Dedifferentiated amniotic fluid mesenchymal stem cell (primary cell): ENCODE measurements around the gene CUX1.

Experiments
- DNase-seq: peaks from one replicate; pipeline ENCODE4 v3.0.0-alpha.2; 2016; ENCODE audit errors: extremely low spot score

CUX1 gene

DNA sequence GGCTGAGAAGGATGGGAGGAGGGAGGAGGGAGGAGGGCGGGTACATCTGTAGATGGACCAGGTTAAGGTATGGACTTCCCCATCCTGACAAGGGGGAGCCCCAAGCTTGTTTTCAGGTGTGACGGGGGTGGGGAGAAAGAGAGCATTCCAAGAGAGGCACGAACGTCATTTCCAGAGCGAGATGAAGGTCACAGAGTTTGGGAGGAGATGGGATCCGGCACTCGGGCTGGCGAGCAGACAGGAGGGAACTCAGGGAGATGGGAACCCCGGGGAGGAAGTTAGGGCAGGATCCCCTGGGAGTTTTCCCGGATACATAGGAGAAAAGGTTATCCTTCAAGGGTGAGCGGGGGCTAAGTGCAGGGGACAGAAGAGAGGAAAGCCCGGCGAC, 118.8 kb downstream of the CUX1 start:
- DNase-seq: no peak

DNA sequence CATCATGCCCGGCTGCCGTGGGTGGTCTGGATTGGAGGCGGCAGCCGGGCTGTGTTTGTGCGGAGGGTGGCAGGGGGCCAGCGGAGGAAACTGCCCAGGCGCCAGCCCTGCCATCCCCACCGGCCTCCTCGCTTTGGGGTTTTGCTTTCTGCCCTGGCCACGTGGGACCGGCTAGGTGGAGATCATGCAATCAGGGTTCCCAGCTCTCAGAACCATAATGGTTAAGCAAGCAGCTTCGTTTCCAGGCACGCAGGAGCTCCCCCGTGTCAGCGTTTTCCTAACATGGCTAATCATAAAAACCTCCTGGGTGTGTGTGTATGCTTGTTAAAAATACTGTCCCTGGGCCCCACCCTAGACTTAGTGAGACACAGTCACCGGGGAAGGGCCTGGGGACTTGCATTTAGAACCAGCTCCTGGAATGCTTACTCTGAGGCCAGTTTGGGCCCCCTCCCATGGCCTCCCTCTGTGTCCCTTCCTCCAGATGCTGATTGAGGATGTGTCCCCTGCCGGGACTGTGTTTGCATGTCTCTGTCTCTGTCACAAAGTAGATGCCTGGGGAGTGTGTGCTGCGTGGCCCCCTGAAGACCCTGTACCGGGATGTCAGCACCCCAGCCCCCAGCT, 119.3 kb downstream of the CUX1 start:
- no peak for DNase-seq

DNA sequence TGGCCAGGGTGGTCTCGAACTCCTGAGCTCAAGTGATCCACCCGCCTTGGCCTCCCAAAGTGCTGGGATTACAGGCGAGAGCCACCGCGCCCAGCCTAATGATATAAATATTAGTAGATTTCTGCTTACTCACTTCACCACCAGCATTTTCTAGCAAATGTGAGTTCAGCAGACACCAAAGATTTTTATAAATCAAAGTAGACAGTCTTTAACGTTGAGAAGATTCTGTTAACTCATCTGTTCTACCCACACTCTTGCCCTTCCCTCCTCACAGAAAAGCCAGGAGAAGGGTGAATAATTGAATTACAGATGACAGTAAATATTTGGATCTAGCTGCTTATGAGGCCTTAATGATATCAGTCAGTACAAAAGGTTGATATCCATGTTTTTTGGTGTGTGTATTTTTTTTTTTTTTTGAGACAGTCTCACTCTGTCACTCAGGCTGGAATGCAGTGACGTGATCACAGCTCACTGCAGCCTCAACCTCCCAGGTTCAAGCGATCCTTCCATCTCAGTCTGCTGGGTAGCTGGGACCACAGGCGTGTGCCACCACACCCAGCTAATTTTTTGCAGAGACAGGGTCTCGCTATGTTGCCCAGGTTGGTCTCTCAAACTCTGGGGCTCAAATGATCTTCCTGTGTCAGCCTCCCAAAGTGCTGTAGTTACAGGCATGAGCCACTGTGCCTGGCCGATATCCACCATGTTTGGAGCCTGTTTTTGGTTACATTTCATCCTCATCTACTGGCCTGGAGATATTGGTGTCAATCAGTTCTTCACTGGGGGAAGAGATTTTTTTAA, 120.5 kb downstream of the CUX1 start:
- no peak for DNase-seq

DNA sequence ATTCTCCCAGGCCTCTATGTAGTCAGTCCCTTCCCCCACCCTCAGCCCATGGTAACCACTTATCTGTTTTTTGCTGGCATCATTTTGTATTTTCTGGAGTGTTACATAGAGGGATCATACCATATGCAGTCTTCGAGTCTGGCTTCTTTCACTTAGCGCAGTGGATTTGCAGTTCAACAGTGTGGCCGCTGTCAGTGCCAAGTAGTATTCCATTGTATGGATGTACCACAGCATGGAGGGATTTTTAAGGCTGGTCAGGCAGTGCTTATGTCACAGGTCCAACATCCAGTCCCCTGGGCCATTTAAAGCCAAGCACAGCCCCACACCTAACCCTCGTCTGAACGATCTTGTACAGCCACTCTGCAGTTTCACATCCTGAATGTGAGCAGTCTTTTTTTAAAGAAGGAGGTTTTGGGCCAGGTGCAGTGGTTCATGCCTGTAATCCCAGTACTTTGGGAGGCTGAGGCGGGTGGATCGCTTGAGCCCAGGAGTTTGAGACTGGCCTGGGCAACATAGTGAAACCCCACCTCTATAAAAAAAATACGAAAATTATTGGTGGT, 121.8 kb downstream of the CUX1 start:
- no peak for DNase-seq

DNA sequence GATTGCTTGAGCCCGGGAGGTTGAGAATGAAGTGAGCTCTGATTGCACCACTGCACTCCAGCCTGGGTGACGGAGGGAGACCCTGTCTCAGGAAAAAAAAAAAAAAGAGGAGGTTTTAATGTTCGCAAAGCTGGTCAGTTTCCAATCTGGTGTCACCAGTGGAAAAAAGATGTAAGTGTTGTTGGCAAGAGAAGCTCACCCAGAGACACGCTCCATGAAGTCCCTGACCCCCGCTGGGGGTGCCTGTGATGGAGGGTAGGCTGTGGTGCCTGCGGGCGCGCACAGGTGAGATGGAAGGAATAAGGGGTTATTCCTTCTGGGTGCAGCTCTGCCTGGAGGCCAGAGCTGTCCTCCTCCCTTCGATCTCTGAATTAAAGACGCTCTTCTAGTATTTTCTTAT, 122.7 kb downstream of the CUX1 start:
- no peak for DNase-seq

DNA sequence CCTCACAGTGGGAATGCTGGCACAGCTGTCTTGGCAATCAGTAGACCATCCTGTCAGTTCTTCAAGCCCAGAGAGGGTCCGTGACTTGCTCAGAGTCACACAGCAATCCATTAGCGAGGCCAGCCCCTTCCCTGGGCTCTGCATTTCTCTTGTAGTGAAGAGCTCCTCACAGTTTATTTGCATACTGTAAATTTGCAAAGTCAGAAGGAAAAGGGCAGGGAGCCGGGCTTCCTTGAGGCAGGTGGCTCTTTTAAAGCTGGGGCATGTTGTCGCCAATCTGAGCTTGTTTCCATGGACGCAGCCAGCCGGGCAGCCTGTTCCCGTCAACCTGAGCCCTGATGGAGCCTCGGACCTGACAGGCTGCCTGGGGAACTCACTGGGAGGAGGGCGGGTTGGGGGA, 123.4 kb downstream of the CUX1 start:
- no peak for DNase-seq

DNA sequence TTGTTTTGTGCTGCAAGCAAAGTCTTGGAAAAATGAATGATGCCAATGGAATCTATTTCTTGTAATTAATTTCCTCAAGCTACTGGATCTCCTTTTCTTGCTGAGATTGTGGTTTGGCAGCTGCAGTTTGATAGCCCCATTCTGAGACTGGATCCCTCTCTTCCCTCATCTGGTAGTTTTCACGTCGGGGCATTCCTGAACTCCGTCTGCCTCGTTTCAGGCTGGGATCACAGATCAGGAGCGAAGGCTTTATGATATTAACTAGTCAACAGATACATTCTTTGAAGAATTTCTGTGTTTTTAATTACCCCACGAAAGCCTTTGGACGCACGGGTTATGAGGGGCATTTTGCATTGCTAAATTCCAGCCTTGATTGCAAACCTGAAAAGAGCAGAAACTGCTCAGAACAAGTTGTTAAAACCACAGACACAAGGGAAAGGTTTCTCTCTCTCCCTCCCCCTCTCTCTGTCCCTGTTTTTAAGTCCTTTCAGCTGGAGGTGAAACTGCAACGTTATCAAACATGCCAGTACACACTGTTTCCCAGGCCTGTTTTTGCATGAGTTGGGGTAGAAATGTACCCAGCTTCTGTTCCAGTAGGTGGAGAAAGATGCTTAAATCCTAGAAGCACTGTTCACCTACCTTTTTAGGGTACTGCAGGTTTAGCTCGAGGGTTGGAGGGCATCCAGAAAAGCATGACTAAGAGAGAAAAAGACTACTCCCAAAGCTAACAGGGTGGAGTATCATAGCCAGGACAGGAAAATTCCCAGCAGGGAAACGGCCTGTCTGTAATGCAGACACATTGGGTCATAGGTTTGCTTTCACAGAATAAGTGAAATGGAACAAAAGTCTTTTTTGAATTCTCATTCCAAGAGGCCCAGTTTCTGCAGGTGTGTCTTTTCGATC, 124.3 kb downstream of the CUX1 start:
- peak; percentile 52 for DNase-seq

DNA sequence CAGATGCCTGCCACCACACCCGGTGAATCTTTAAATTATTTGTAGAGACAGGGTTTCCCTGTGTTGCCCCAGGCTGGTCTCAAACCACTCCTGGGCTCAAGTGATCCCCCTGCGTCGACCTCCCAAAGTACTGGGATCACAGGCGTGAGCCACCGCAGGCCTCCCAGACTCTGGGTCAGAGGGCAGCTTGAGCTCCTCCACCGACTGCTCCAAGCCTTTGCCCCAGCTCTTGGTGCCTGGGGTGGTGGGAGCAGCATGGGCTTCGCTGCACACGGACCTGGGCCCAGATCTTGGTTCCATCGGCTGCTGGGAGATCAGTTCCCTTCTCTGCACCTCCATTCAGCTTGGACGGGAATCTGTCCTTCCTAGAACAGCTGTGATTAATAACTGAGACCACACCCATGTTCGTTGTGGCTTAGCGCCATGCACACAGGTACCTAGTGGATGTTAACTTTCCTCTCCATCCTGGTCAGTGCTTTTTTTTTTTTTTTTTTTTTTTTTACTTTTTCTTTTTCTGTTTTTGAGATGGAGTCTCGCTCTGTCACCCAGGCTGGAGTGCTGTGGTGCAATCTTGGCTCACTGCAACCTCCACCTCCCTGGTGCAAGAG, 125.3 kb downstream of the CUX1 start:
- no peak for DNase-seq

DNA sequence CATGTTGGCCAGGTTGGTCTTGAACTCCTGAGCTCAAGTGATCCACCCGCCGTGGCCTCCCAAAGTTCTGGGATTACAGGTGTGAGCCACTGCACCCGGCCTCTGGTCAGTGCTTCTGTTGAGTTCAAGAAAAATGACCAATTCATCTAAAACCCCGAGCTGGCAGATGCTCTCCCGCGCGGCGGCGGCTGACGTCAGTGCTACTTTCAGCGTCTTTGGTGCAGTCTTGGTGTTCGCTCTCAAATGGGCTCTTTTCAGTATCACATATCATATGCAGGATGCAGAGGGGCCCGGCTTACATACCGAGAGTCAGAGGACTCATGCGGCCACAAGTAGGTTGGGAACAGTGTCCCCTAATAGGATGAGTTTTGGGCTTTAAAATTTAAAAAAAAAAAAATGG, 125.9 kb downstream of the CUX1 start:
- no peak for DNase-seq

DNA sequence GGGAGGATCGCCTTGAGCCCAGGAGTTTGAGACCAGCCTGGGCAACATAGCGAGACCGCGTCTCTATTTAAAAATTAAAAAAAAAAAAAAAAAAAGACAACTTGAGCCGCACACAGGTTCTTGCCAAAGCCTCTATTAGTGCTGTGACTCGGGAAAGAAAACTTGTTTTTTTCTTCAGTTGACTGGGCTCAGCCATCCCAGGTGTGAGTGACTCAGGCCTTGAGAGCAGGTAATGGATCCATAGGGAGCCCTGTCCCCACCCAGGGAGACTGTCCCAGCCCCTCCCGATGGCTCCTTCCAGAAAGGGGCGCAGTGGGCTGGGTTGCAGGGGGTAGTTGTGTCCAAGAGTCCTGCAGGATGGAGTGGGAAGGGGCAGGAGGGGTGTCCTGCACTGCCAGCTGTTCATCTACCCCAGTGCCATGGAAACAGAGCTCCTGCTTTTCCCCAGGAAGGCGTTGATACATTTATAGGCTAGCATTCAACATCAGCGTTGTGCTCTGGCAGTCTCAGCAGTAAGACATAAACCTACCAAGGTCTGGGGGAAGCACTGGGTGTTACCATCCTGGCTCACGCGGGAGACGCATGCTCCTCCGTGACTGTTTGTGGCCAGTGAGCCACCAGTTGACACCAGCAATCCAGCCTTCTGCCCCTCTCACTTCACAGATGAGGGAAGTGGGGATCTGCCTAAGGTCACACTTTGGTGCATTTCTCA, 126.6 kb downstream of the CUX1 start:
- DNase-seq: no peak

DNA sequence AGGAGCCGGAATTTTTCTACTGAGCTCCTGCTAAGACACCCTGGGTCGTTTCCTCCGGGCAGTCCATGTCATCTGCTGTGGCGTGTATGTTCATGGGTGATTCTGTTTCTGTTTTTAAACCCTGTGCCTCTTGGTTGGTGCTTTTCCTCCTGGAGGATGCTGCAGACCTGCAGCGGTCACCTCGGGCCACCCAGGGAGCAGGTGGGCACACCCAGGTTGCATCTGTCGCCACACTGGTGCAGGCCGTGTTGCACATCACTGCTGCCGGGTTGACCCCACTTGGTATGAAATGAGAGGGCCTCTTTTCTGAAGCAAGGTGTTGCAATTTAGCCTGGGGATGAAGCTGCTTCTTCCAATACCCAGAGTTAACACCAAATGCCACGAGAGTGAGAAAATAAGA, 127.2 kb downstream of the CUX1 start:
- DNase-seq: no peak

DNA sequence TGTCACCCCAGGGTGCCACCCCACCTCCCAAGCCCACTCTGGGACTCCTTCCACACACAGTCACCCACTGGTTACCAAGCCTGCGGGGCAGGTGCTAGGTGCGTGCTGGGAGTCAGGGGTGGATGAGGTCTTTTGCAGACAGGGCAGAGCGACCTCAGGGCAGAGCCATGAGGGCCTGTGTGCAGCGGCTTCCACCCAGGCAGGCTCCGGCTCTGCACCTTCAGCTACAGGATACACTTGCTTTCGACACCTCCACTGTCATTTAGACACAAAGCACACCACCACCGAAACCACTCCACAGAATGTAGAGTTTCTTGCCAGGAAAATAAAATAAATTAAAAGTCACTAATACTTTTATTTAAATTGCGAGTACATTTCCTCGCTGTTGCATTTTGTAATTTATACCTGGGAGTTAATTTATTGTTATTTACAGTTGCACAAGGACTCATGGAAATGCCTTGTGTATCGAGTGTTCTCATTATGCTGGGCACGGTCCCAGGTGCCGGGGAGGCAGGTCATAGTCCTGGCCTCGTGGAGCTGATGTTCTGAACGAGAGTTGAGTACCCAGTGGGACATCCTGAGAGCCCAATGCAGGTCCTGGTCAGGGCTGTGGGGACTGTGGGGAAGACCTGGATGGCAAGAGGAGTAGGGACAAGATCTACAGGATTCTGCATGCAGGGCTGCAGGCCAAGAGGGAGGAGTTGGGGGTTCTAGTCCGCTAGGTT, 127.8 kb downstream of the CUX1 start:
- no peak for DNase-seq

DNA sequence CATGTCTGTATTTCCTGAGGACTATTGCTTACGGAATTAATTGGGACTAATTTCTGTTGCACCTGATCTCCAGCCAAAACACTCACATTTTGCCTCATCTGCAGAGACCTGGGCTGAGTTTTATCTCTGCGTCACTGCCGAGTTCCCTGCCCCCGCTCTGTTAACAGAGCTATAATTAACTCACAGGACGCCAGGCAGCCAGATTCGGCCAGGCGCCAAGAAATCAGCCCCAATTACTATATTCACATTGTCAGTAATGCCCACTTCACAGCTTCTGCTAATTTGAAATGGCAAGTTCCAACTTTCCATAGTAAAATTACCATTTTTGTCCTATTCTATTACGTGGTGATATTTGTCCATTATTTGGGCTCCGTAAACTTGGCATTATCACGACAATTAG, 130.5 kb downstream of the CUX1 start:
- DNase-seq: no peak

DNA sequence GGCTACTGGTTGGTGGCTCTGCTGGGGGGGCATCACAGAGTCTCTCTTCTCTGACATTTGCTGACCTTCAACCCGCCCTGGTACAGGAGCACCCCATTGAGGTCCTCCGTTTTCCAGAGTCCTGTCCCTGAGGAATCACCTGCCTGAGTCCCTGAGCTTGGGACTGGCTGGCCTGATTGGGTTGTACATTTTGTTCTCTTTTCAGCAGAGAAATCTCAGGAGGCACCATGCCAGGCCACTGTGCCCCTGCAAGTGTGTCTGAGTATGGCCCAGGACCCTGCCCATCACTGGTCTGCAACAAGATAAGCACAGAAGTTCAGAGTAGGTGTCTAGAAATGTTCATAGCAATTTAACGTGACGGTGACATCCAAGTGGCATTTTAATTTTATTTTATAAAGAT, 131.2 kb downstream of the CUX1 start:
- no peak for DNase-seq

DNA sequence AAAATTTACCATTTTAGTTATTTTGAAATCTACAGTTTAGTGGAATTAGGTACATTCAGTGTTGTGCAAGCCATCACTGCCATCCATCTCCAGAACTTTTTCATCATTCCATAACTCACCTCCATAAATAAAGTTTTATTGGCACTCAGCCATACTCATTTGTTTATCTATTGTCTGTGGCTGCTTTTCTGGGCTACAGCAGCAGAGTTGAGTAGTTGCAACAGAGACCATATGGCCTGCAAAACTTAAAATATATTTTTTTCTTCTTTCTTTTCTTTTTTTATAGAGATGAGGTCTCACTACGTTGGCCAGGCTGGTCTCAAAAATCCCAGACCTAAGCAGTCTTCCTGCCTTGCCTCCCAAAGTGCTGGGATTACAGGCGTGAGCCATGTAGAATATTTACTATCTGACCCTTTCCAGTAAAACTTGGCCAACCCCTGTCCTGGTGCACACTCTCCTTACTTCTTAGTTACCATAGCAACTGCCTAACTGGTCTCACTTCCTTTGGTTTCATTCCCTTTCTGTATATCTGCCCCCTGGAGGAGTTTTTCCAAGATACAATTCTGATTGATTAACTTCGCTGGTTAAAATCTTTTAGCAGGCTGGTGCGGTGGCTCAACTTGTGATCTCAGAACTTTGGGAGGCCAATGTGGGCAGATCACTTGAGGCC, 133.2 kb downstream of the CUX1 start:
- DNase-seq: no peak

DNA sequence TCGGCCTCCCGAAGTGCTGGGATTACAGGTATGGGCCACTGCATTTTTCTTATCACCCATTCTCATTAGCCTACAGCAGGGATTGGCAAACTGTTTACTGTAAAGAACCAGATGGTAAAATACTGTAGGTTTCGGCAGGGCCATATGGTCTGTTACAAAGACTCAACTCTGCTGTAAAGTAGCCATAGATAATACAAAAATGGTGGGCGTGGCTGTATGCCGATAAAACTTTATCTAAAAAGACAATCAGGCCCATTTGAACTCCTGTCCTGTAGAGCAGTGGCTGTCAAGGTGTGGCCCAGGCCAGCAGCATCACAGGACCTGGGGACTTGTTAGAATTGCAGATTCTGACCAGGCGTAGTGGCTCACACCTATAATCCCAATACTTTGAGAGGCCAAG, 134.3 kb downstream of the CUX1 start:
- no peak for DNase-seq

DNA sequence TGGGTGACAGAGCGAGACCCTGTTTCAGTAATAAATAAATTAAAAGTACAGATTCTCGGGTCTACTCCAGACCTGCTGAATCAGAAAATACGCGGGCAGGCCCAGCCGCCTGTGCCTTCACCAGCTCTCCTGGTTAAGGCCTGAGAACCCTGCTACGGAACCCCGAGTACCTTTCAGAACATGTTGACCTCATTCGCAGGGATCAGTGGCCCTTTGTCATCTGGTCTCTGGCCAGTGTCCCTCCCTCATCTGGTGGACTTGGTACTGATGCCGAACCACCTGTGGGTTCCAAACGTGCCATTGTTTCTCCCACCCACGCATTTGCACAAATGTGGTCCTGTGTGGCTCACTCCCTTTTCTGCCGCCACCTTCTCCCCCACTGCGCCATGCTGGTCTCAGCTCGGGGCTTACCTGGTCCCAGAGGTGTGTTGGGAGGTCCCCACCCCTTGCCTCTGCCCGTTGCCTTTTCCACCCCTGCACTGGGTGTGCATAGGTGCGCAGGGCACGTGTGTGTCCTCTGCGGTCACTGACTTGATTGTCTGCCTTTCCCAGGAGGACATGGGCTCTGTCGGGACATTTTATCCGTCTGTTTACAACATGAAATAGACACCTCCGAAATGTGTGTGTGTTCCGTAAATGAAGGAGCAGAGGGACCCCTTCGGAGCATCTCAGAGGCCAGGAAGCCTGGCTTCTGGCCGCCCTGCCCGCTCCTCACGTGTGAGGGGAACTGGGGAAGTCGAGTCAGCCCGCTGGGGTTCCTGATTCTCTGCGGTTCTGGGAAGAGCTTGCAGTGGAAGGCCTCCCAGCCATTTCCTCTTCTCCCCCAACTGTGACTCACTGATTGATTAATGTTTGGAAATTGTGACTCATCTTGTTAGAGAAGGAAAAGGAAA, 135.2 kb downstream of the CUX1 start:
- DNase-seq: peak; percentile 26

DNA sequence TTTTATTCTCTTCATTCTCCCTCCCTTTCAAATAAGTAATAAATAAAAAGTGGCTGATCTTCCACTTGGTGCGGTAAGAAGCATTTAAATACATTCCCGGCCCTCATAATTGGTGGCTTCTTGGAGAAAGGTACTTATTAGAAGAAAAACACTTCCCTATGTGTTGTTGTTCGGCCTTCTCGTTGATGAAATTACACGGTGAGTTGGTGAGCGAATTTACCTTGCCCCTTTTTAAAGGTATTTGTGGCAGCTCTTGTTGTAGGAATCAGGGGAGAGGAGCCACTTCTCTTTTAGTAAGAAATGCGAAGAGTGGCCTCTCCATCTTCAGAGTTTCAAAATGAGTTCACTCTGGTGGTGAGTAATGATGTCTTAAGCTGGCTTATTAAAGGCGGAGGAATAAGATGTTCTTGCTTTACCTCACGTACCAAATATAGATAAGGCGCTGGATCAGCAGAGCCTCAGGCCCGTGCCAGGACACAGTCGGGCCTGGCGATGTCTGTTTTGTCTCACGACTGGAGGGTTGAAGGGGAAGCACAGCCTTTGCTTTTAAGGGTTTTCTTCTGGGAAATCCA, 135.9 kb downstream of the CUX1 start:
- DNase-seq: peak; percentile 43

DNA sequence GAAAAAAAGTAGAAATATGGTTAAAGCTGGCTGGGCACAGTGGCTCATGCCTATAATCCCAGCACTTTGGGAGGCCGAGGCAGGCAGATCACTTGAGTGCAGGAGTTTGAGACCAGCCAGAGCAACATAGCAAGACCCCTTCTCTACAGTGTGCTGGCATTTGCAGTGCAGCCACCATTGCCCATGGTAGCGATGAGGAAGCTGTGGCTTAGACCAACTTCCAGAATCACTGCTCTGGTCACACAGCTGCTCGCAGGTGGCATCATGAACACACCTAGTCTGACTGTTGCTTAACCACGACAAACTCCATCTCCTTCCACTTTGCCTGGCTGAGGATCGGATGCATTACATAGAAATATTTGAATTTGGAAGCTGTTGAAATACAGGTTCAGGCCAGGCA, 137.1 kb downstream of the CUX1 start:
- DNase-seq: no peak
